GM19099 (cell line): ENCODE results near the gene SRPX2.

Experiments
- POLR2A ChIP-seq: IDR thresholded peaks from 3 replicates; pipeline ENCODE4 v1.6.1; 2011; ENCODE audit warnings: low read depth; ENCODE audit not compliant: insufficient read length; ENCODE audit errors: extremely low read depth

Gene SRPX2

GRCh38 chrX:100720301-100720700 lies 76.3 kb downstream of the SRPX2 start:
- no peak for TF ChIP-seq POLR2A

- TF ChIP-seq POLR2A, result no peak
Observed at GRCh38 chrX:100721328-100721727, 77.3 kb downstream of the SRPX2 start.
